GM06990 (cell line): ENCODE measurements around the gene C9orf152.
A peak's percentile ranks its signal among the peaks of the same experiment; 100 is the strongest.

Experiments
- DNase-seq: peaks from one replicate; pipeline ENCODE4 v3.0.0-alpha.2; 2011; ENCODE audit not compliant: insufficient read length; ENCODE audit errors: extremely low read depth
- H3K27me3 ChIP-seq: replicated peaks from 2 replicates; pipeline ENCODE4 v1.6.0; 2011; ENCODE audit warnings: low read length; ENCODE audit not compliant: control insufficient read depth, insufficient read depth
- H3K36me3 ChIP-seq: 2 replicates; pipeline ENCODE4 v1.5.1; 2011; ENCODE audit warnings: low read length; ENCODE audit not compliant: control insufficient read depth, insufficient read depth
- H3K4me3 ChIP-seq: replicated peaks from 2 replicates; pipeline ENCODE4 v1.5.1; 2011; ENCODE audit warnings: low read depth, mild to moderate bottlenecking, control low read depth, low read length
- CTCF ChIP-seq: IDR thresholded peaks from 2 replicates; pipeline ENCODE4 v1.5.1; 2011; ENCODE audit warnings: low read length, control low read depth, mild to moderate bottlenecking, inconsistent platforms; ENCODE audit not compliant: insufficient read depth, poor library complexity, severe bottlenecking

Gene C9orf152

GRCh38 chr9:110173322-110173642 is 34.7 kb downstream of the C9orf152 start:
- no peak for TF ChIP-seq CTCF
- Histone ChIP-seq H3K4me3 (no peak overlapping the region), H3K27me3 (no peaks in the 10 kb centered on the region), H3K36me3 (peaks cover 7% of the 10 kb centered on the region)
- DNase-seq = no peak

GRCh38 chr9:110170357-110171257 is 37.4 kb downstream of the C9orf152 start:
- Histone ChIP-seq H3K4me3 (no peak overlapping the region), H3K27me3 (no peaks in the 10 kb centered on the region), H3K36me3 (peaks cover 9% of the 10 kb centered on the region)
- peak; percentile 13 for DNase-seq
- no peak for TF ChIP-seq CTCF

- TF ChIP-seq CTCF = no peak
- no peaks in the 10 kb centered on the region for H3K27me3 ChIP-seq
- no peak for DNase-seq
- no peak overlapping the region for H3K4me3 ChIP-seq
- peaks cover 9% of the 10 kb centered on the region for H3K36me3 ChIP-seq
These were observed 39.5 kb downstream of the C9orf152 start for GRCh38 chr9:110168486-110168885.

GRCh38 chr9:110161940-110162339 is 46.0 kb downstream of the C9orf152 start:
- DNase-seq = peak; percentile 23
- H3K4me3 ChIP-seq = no peak overlapping the region
- H3K27me3 ChIP-seq = no peaks in the 10 kb centered on the region
- H3K36me3 ChIP-seq = peaks cover 10% of the 10 kb centered on the region
- TF ChIP-seq CTCF = no peak

GRCh38 chr9:110160685-110161084 is 47.3 kb downstream of the C9orf152 start:
- TF ChIP-seq CTCF = no peak
- Histone ChIP-seq H3K27me3 (no peaks in the 10 kb centered on the region), H3K36me3 (peaks cover 12% of the 10 kb centered on the region), H3K4me3 (no peak overlapping the region)
- no peak for DNase-seq
